ENCODE results near the gene MLC1.

DNA sequence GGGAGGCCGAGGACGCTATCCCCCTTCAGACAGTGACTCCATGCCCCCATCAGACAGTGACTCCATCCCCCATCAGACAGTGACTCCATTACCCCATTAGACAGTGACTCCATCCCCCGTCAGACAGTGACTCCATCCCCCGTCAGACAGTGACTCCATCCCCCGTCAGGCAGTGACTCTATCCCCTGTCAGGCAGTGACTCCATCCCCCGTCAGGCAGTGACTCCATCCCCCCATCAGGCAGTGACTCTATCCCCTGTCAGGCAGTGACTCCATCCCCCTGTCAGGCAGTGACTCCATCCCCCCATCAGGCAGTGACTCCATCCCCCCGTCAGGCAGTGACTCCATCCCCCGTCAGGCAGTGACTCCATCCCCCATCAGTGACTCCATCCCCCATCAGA lies 18.0 kb downstream of the MLC1 start:
- TF ChIP-seq, protein P1, sequence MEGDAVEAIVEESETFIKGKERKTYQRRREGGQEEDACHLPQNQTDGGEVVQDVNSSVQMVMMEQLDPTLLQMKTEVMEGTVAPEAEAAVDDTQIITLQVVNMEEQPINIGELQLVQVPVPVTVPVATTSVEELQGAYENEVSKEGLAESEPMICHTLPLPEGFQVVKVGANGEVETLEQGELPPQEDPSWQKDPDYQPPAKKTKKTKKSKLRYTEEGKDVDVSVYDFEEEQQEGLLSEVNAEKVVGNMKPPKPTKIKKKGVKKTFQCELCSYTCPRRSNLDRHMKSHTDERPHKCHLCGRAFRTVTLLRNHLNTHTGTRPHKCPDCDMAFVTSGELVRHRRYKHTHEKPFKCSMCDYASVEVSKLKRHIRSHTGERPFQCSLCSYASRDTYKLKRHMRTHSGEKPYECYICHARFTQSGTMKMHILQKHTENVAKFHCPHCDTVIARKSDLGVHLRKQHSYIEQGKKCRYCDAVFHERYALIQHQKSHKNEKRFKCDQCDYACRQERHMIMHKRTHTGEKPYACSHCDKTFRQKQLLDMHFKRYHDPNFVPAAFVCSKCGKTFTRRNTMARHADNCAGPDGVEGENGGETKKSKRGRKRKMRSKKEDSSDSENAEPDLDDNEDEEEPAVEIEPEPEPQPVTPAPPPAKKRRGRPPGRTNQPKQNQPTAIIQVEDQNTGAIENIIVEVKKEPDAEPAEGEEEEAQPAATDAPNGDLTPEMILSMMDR (IDR thresholded peaks at IDR 0.05) = no peak
- TF ChIP-seq EP300 (IDR thresholded peaks at IDR 0.05) (no peak), POLR2A (IDR thresholded peaks at IDR 0.05) (no peak), POLR2AphosphoS5 (IDR thresholded peaks at IDR 0.05) (no peak)

Measured in stomach (tissue), 4 donors.